Smooth muscle cell (in vitro differentiated cells): ENCODE data around the gene POLG. TPM values are rescaled to one million over a fixed set of nuclear protein-coding genes. Genes with fewer than 3 reads are reported as not detected.

ENCODE experiments used
- DNase-seq: peaks from one replicate; lab custom pipeline; 2025; ENCODE audit not compliant: unreplicated experiment; lab: John Stamatoyannopoulos, UW
- H2AFZ ChIP-seq: fragments of 200-600 bp; sonication (generic); 2 replicates; pipeline ENCODE4 v1.6.0; 2016; ENCODE audit warnings: antibody characterized with exemption, low read depth, mild to moderate bottlenecking
- H3F3A ChIP-seq: fragments of 200-600 bp; sonication (generic); 2 replicates; pipeline ENCODE4 v1.6.0; 2017; ENCODE audit warnings: antibody characterized with exemption, low read depth
- H3K27ac ChIP-seq: fragments of 200-600 bp; sonication (generic); 2 replicates; pipeline ENCODE4 v1.5.1; 2016; ENCODE audit warnings: low read depth, mild to moderate bottlenecking
- H3K27me3 ChIP-seq: fragments of 200-600 bp; sonication (generic); 2 replicates; pipeline ENCODE4 v1.6.1; 2016; ENCODE audit warnings: low read depth, mild to moderate bottlenecking
- H3K36me3 ChIP-seq: fragments of 200-600 bp; sonication (generic); 2 replicates; pipeline ENCODE4 v1.5.1; 2016; ENCODE audit warnings: low read depth
- H3K4me1 ChIP-seq: fragments of 200-600 bp; sonication (generic); 2 replicates; pipeline ENCODE4 v1.5.1; 2016; ENCODE audit warnings: low read depth
- H3K4me2 ChIP-seq: fragments of 200-600 bp; sonication (generic); 2 replicates; pipeline ENCODE4 v1.6.0; 2016; ENCODE audit warnings: mild to moderate bottlenecking
- H3K4me3 ChIP-seq: fragments of 200-600 bp; sonication (generic); 2 replicates; pipeline ENCODE4 v1.5.1; 2016; ENCODE audit warnings: mild to moderate bottlenecking
- H3K79me2 ChIP-seq: fragments of 200-600 bp; sonication (generic); 2 replicates; pipeline ENCODE4 v1.6.0; 2016; ENCODE audit warnings: low read depth, mild to moderate bottlenecking
- H3K9ac ChIP-seq: fragments of 200-600 bp; sonication (generic); 2 replicates; pipeline ENCODE4 v1.6.0; 2016; ENCODE audit warnings: low read depth
- H3K9me3 ChIP-seq: fragments of 200-600 bp; sonication (generic); replicated peaks from 2 replicates; pipeline ENCODE4 v1.5.1; 2016; ENCODE audit warnings: low read depth
- H4K20me1 ChIP-seq: fragments of 200-600 bp; sonication (generic); 2 replicates; pipeline ENCODE4 v1.6.0; 2016; ENCODE audit warnings: low read depth
- CTCF ChIP-seq: fragments of 200-600 bp; sonication (generic); IDR thresholded peaks from 2 replicates; pipeline ENCODE4 v1.5.1; 2017; ENCODE audit warnings: borderline replicate concordance, mild to moderate bottlenecking, antibody characterized with exemption; ENCODE audit not compliant: insufficient read depth, poor library complexity, severe bottlenecking
- WGBS: methylation state at CpG from one replicate; pipeline ENCODE4 v1.1.7; 2016; ENCODE audit warnings: low lambda C conversion rate; 5-methylcytosine and 5-hydroxymethylcytosine counted together
- polyA plus RNA-seq: library from polyadenylated mRNA; unstranded; fragments of >200 nt; fragmentation: Nextera tagmentation; extraction: Ambion mirVana; gene quantifications from 2 replicates; pipeline ENCODE4 v1.2.1, GENCODE V29; 2016
- total RNA-seq: library from RNA; depleted of rRNA; stranded (reverse); fragments of >200 nt; gene quantifications from 2 replicates; pipeline ENCODE4 v1.2.3, GENCODE V29; 2014

The POLG gene
- total and polyA plus RNA-seq, 2 experiments from 2014 or later: 34.3 to 41.6 TPM

GRCh38 chr15:89381888-89382686, 47.5 kb upstream of the POLG start:
- no peak for TF ChIP-seq CTCF
- no peaks in the 10 kb centered on the region for H3F3A ChIP-seq
- H3K4me2 ChIP-seq: no peak overlapping the region
- WGBS: 87% methylated on average over 11 of the region's 11 CpGs
- H4K20me1 ChIP-seq: no peaks in the 10 kb centered on the region
- H3K27me3 ChIP-seq: peaks cover 63% of the 10 kb centered on the region
- H2AFZ ChIP-seq: no peak overlapping the region
- no peak overlapping the region for H3K4me3 ChIP-seq
- H3K9ac ChIP-seq: no peak overlapping the region
- H3K36me3 ChIP-seq: no peaks in the 10 kb centered on the region
- no peak for DNase-seq
- H3K79me2 ChIP-seq: no peaks in the 10 kb centered on the region
- no peak overlapping the region for H3K27ac ChIP-seq
- no peaks in the 10 kb centered on the region for H3K9me3 ChIP-seq
- H3K4me1 ChIP-seq: peaks cover 26% of the 10 kb centered on the region

- Histone ChIP-seq H4K20me1 (no peaks in the 10 kb centered on the region), H3K27ac (no peak overlapping the region), H3K9me3 (no peaks in the 10 kb centered on the region), H2AFZ (no peak overlapping the region), H3K36me3 (no peaks in the 10 kb centered on the region), H3K27me3 (peaks cover 71% of the 10 kb centered on the region), H3F3A (no peaks in the 10 kb centered on the region), H3K4me1 (peaks cover 26% of the 10 kb centered on the region), H3K79me2 (no peaks in the 10 kb centered on the region), H3K4me3 (no peak overlapping the region), H3K4me2 (no peak overlapping the region), H3K9ac (no peak overlapping the region)
- no peak for DNase-seq
- no peak for TF ChIP-seq CTCF
- WGBS: 74% methylated on average over 3 of the region's 3 CpGs
These were observed 46.7 kb upstream of the POLG start for GRCh38 chr15:89381331-89381730.

- no peak overlapping the region for H3K4me2 ChIP-seq
These were observed 45.2 kb upstream of the POLG start for GRCh38 chr15:89379818-89380217.

More at GRCh38 chr15:89379818-89380217, 45.2 kb upstream of the POLG start:
- H4K20me1 ChIP-seq: no peaks in the 10 kb centered on the region
- H3K4me1 ChIP-seq: peaks cover 26% of the 10 kb centered on the region
- H2AFZ ChIP-seq: no peak overlapping the region
- H3K27me3 ChIP-seq: peaks cover 86% of the 10 kb centered on the region
- no peaks in the 10 kb centered on the region for H3K9me3 ChIP-seq
- no peak overlapping the region for H3K4me3 ChIP-seq
- H3K27ac ChIP-seq: no peak overlapping the region
- no peak overlapping the region for H3K9ac ChIP-seq
- TF ChIP-seq CTCF: no peak
- no peaks in the 10 kb centered on the region for H3K36me3 ChIP-seq
- no peaks in the 10 kb centered on the region for H3F3A ChIP-seq
- 33% methylated on average over 5 of the region's 5 CpGs for WGBS
- DNase-seq: no peak
- no peaks in the 10 kb centered on the region for H3K79me2 ChIP-seq
